Gastroesophageal sphincter (tissue), 4 donors: ENCODE measurements around the gene HTR3C. TPM values are rescaled to one million over a fixed set of nuclear protein-coding genes. Genes with fewer than 3 reads are reported as not detected.

Source experiments
- ATAC-seq: fragments of 150-250 bp; one replicate; pipeline ENCODE4 v1.9.1; 2016; ENCODE audit warnings: mild to moderate bottlenecking, moderate library complexity
- H3K27ac ChIP-seq, 4 donors: fragments of 200-600 bp; sonication (generic) in 3 of 4; 1 replicate in 3 of 4; 2 replicates in 1 of 4; pipeline ENCODE4 v1.5.1; 2016 to 2019
- H3K27me3 ChIP-seq: fragments of 200-600 bp; sonication (generic); one replicate; pipeline ENCODE4 v1.5.1; 2019
- H3K36me3 ChIP-seq, 2 donors: fragments of 200-600 bp; sonication (generic); one replicate each; pipeline ENCODE4 v1.5.1; 2019; ENCODE audit warnings: control low read depth in 1 of 2
- H3K4me1 ChIP-seq, 3 donors: fragments of 200-600 bp; sonication (generic); 1 replicate in 2 of 3; 2 replicates in 1 of 3; pipeline ENCODE4 v1.5.1; 2016 to 2019; ENCODE audit warnings: control low read depth in 2 of 3
- H3K4me3 ChIP-seq, 2 donors: fragments of 200-600 bp; sonication (generic); one replicate each; pipeline ENCODE4 v1.5.1; 2019; ENCODE audit warnings: mild to moderate bottlenecking in 1 of 2, moderate library complexity in 1 of 2
- H3K9me3 ChIP-seq, 3 donors: fragments of 200-600 bp; sonication (generic); one replicate each; pipeline ENCODE4 v1.5.1; 2017 to 2019; ENCODE audit warnings: control low read depth in 2 of 3
- CTCF ChIP-seq, 4 experiments: fragments of 200-600 bp in 2 of 4; fragments of 450-650 bp in 2 of 4; sonication (generic) in 1 of 4; IDR thresholded peaks; one replicate each; pipeline ENCODE4 v1.5.1; 2017 to 2019; ENCODE audit warnings: antibody characterized with exemption in 4 of 4, mild to moderate bottlenecking in 2 of 4, moderate library complexity in 2 of 4
- EP300 ChIP-seq: sonication (generic); formaldehyde crosslinking; IDR thresholded peaks from one replicate; pipeline ENCODE4 v1.6.1; 2017; ENCODE audit warnings: antibody characterized with exemption, mild to moderate bottlenecking
- POLR2A ChIP-seq, 2 donors: fragments of 450-650 bp; IDR thresholded peaks; one replicate each; pipeline ENCODE4 v1.6.1; 2017; ENCODE audit warnings: antibody characterized with exemption in 2 of 2, mild to moderate bottlenecking in 2 of 2, moderate library complexity in 1 of 2
- POLR2AphosphoS5 ChIP-seq: sonication (generic); formaldehyde crosslinking; IDR thresholded peaks from one replicate; pipeline ENCODE4 v1.6.1; 2017; ENCODE audit warnings: antibody characterized with exemption
- WGBS, 2 donors: methylation state at CpG; one replicate each; pipeline ENCODE4 v1.1.5; 2018; ENCODE audit warnings: low coverage in 1 of 2; 5-methylcytosine and 5-hydroxymethylcytosine counted together
- total RNA-seq, 4 donors: library from RNA; depleted of rRNA; stranded (reverse); fragments of >200 nt; gene quantifications; one replicate each; pipeline ENCODE4 v1.1.0, GENCODE V29; 2016

The HTR3C gene
- total RNA-seq, 4 donors from 2014 or later, result not detected

- WGBS, 2 donors, result 65 to 78% methylated on average over 3 of the region's 4 CpGs
- no peaks in the 10 kb centered on the region for H3K4me1 ChIP-seq
These were observed 20.8 kb downstream of the HTR3C start for GRCh38 chr3:184073621-184074020.

GRCh38 chr3:184075901-184076300 is 23.1 kb downstream of the HTR3C start:
- TF ChIP-seq EP300, result no peak
- TF ChIP-seq POLR2AphosphoS5, result no peak
- Histone ChIP-seq H3K36me3 (no peaks in the 10 kb centered on the region), H3K4me3 (no peak overlapping the region), H3K27me3 (no peaks in the 10 kb centered on the region), H3K27ac (no peak overlapping the region), H3K4me1 (no peaks in the 10 kb centered on the region), H3K9me3 (no peaks in the 10 kb centered on the region)
- WGBS, 2 donors, result 97 to 100% methylated on average over 3 to 4 of the region's 6 CpGs
- no peak for ATAC-seq

More at GRCh38 chr3:184073621-184074020, 20.8 kb downstream of the HTR3C start:
- no peak overlapping the region for H3K4me3 ChIP-seq
- no peak overlapping the region for H3K27ac ChIP-seq
- no peaks in the 10 kb centered on the region for H3K27me3 ChIP-seq
- no peak for TF ChIP-seq EP300
- TF ChIP-seq CTCF (IDR thresholded peaks at IDR 0.05), result no peak
- no peak for TF ChIP-seq POLR2AphosphoS5
- no peak for TF ChIP-seq POLR2A (IDR thresholded peaks at IDR 0.05)
- H3K36me3 ChIP-seq, result no peaks in the 10 kb centered on the region
- no peaks in the 10 kb centered on the region for H3K9me3 ChIP-seq
- ATAC-seq, result no peak

GRCh38 chr3:184077881-184078280 is 25.0 kb downstream of the HTR3C start:
- no peak overlapping the region for H3K27ac ChIP-seq
- no peaks in the 10 kb centered on the region for H3K4me1 ChIP-seq
- H3K36me3 ChIP-seq, result no peaks in the 10 kb centered on the region
- ATAC-seq, result no peak
- H3K27me3 ChIP-seq, result no peaks in the 10 kb centered on the region
- TF ChIP-seq POLR2A (IDR thresholded peaks at IDR 0.05), result no peak
- TF ChIP-seq CTCF (IDR thresholded peaks at IDR 0.05), result no peak
- TF ChIP-seq EP300, result no peak
- TF ChIP-seq POLR2AphosphoS5, result no peak
- H3K9me3 ChIP-seq, result no peaks in the 10 kb centered on the region
- WGBS, 2 donors, result 46 to 51% methylated on average over 2 to 5 of the region's 5 CpGs
- H3K4me3 ChIP-seq, result no peak overlapping the region

- Histone ChIP-seq H3K9me3 (no peaks in the 10 kb centered on the region), H3K4me3 (no peak overlapping the region), H3K4me1 (no peaks in the 10 kb centered on the region), H3K27ac (no peak overlapping the region), H3K36me3 (no peaks in the 10 kb centered on the region), H3K27me3 (no peaks in the 10 kb centered on the region)
- 79 to 81% methylated on average over 3 of the region's 3 CpGs for WGBS, 2 donors
- no peak for ATAC-seq
- no peak for TF ChIP-seq CTCF (IDR thresholded peaks at IDR 0.05)
- TF ChIP-seq POLR2A (IDR thresholded peaks at IDR 0.05), result no peak
- TF ChIP-seq POLR2AphosphoS5, result no peak
- TF ChIP-seq EP300, result no peak
These were observed 26.0 kb downstream of the HTR3C start for GRCh38 chr3:184078851-184079250.

- no peak for ATAC-seq
- no peak overlapping the region for H3K4me3 ChIP-seq
- TF ChIP-seq POLR2A (IDR thresholded peaks at IDR 0.05) (no peak), CTCF (IDR thresholded peaks at IDR 0.05) (no peak), POLR2AphosphoS5 (no peak), EP300 (no peak)
- no peaks in the 10 kb centered on the region for H3K36me3 ChIP-seq
- 70 to 79% methylated on average over 4 of the region's 16 CpGs for WGBS, 2 donors
- H3K27ac ChIP-seq, result no peak overlapping the region
- no peaks in the 10 kb centered on the region for H3K4me1 ChIP-seq
- H3K9me3 ChIP-seq, result no peaks in the 10 kb centered on the region
- no peaks in the 10 kb centered on the region for H3K27me3 ChIP-seq
These were observed 28.4 kb downstream of the HTR3C start for GRCh38 chr3:184081116-184081830.
